NB4 (cell line): Measurements from ENCODE around the gene SYDE2.

Source experiments
- MYC ChIP-seq: IDR thresholded peaks from 2 replicates; pipeline ENCODE4 v1.6.1; 2011; ENCODE audit warnings: low read depth, low read length
- POLR2A ChIP-seq: IDR thresholded peaks from 2 replicates; pipeline ENCODE4 v1.6.1; 2011; ENCODE audit warnings: mild to moderate bottlenecking; ENCODE audit not compliant: insufficient read length; ENCODE audit errors: extremely low read depth
- TF ChIP-seq, protein P1 (sequence below): IDR thresholded peaks from one replicate; pipeline ENCODE4 v1.5.1; 2012; ENCODE audit warnings: low read depth, low read length
- TF ChIP-seq, protein P2 (sequence below): IDR thresholded peaks from 2 replicates; pipeline ENCODE4 v1.6.1; 2011; ENCODE audit warnings: low read depth, low read length

DNA sequence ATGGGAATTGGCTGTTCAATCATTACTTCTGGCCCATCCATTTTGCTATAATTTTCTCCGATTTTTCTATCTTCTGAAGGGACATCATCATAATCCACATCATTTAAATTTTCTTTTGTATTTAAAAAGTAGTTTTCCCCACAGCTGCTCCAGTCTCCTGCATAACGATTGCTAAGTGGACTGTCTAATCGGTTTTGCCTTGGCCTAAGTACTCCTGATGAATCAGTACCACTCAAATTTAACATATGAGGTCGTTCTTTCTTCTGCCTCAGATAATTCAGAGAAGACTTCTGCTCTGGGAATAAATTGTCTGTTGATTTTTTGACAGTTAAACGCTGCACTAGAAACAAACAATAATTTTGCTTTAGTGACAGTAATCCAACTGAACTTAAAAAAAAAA lies 41.9 kb downstream of the SYDE2 start:
- TF ChIP-seq, protein P1, sequence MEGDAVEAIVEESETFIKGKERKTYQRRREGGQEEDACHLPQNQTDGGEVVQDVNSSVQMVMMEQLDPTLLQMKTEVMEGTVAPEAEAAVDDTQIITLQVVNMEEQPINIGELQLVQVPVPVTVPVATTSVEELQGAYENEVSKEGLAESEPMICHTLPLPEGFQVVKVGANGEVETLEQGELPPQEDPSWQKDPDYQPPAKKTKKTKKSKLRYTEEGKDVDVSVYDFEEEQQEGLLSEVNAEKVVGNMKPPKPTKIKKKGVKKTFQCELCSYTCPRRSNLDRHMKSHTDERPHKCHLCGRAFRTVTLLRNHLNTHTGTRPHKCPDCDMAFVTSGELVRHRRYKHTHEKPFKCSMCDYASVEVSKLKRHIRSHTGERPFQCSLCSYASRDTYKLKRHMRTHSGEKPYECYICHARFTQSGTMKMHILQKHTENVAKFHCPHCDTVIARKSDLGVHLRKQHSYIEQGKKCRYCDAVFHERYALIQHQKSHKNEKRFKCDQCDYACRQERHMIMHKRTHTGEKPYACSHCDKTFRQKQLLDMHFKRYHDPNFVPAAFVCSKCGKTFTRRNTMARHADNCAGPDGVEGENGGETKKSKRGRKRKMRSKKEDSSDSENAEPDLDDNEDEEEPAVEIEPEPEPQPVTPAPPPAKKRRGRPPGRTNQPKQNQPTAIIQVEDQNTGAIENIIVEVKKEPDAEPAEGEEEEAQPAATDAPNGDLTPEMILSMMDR, result no peak
- TF ChIP-seq, protein P2, sequence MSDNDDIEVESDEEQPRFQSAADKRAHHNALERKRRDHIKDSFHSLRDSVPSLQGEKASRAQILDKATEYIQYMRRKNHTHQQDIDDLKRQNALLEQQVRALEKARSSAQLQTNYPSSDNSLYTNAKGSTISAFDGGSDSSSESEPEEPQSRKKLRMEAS, result no peak
- TF ChIP-seq POLR2A (no peak), MYC (no peak)
